Testis (tissue), 2 donors: ENCODE data around the gene PHF21A.

Source experiments
- POLR2A ChIP-seq: fragments of 450-650 bp; IDR thresholded peaks from one replicate; pipeline ENCODE4 v1.6.1; 2017; ENCODE audit warnings: antibody characterized with exemption, mild to moderate bottlenecking, moderate library complexity
- TF ChIP-seq, protein P1 (sequence below), 3 experiments: fragments of 450-650 bp in 2 of 3; fragments of 200-600 bp in 1 of 3; sonication (generic) in 1 of 3; IDR thresholded peaks; one replicate each; pipeline ENCODE4 v1.5.1; 2016 to 2019; ENCODE audit warnings: antibody characterized with exemption in 3 of 3, mild to moderate bottlenecking in 2 of 3, moderate library complexity in 1 of 3

DNA sequence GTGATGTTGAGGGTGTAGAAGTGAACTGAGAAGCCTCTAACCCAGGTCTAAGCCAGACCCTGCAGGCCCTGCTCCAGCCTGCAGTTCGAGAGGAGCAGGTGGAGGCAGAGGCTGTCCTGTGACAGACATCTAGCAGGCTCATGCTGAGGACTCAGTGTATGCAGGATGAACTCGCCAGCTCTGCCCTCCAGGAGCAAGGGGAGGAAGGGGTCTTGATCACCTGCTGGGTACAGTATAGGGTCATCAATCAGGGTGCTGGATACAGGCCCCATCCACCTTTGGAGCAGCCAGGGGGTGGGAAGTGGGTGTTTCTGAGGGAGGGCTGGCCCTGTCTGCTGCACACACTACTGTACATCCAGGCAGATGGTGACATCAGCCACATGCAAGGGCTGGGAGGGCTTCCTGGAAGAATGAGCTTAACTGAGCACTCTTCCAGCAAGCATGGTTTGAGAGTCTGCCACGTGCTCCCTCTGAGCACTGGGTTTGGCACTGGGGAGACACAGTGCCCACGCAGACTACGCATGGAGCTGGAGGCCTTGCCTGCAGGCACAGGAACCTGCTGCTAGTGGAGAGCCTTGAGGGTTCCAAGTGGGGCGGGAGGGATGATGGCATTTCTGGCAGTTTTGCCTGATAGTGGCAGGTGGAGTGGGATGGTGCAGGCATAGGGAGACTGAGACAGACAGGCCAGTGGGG, 226.6 kb downstream of the PHF21A start:
- no peak for TF ChIP-seq POLR2A
- TF ChIP-seq, protein P1, sequence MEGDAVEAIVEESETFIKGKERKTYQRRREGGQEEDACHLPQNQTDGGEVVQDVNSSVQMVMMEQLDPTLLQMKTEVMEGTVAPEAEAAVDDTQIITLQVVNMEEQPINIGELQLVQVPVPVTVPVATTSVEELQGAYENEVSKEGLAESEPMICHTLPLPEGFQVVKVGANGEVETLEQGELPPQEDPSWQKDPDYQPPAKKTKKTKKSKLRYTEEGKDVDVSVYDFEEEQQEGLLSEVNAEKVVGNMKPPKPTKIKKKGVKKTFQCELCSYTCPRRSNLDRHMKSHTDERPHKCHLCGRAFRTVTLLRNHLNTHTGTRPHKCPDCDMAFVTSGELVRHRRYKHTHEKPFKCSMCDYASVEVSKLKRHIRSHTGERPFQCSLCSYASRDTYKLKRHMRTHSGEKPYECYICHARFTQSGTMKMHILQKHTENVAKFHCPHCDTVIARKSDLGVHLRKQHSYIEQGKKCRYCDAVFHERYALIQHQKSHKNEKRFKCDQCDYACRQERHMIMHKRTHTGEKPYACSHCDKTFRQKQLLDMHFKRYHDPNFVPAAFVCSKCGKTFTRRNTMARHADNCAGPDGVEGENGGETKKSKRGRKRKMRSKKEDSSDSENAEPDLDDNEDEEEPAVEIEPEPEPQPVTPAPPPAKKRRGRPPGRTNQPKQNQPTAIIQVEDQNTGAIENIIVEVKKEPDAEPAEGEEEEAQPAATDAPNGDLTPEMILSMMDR (IDR thresholded peaks at IDR 0.05): no peak
